ENCODE measurements around the gene CCR9. TPM values are rescaled to one million over a fixed set of nuclear protein-coding genes. Genes with fewer than 3 reads are reported as not detected.

CCR9 gene
- total RNA-seq, 1 experiment from 2014 or later: not detected

GRCh38 chr3:45873036-45873435 lies 13.3 kb upstream of the CCR9 start:
- intact Hi-C loops (cut with micrococcal nuclease): no loop called here
- CTCF ChIA-PET: no interaction called here
- H3K4me1 ChIP-seq (ENCODE audit: control insufficient read depth in 1 of 2, insufficient read depth in 2 of 2, low read length in 2 of 2): no peaks in the 10 kb centered on the region

More at GRCh38 chr3:45873036-45873435, 13.3 kb upstream of the CCR9 start:
- Histone ChIP-seq H3K4me3 (replicated peaks in 1 of 2; ENCODE audit: low read depth in 1 of 2, low read length in 2 of 2) (no peak overlapping the region), H3K9me3 (ENCODE audit: control insufficient read depth in 1 of 2, insufficient read depth in 1 of 2, low read depth in 1 of 2, low read length in 2 of 2) (no peaks in the 10 kb centered on the region), H3K27ac (ENCODE audit: low read depth, low read length) (no peak overlapping the region), H3K79me2 (ENCODE audit: insufficient read depth, low read length) (no peaks in the 10 kb centered on the region), H3K4me2 (ENCODE audit: low read length) (no peak overlapping the region), H2AFZ (ENCODE audit: low read depth, low read length, poor library complexity, severe bottlenecking) (no peak overlapping the region), H3K9ac (ENCODE audit: low read length) (no peak overlapping the region), H3K36me3 (ENCODE audit: control insufficient read depth in 1 of 2, insufficient read depth in 2 of 2, low read length in 2 of 2) (no peaks in the 10 kb centered on the region), H3K9me2 (ENCODE audit: insufficient read depth) (no peaks in the 10 kb centered on the region), H3K27me3 (ENCODE audit: insufficient read depth, low read length) (no peaks in the 10 kb centered on the region), H4K20me1 (ENCODE audit: insufficient read depth) (no peaks in the 10 kb centered on the region)
- no TSS peak for BruUV-seq (replicated peaks)
- TF ChIP-seq SP1 (IDR thresholded peaks at IDR 0.05; ENCODE audit: low read depth) (no peak), YY1 (IDR thresholded peaks at IDR 0.05; ENCODE audit: extremely low read depth, insufficient replicate concordance, low read depth, low read length) (no peak), SRF (IDR thresholded peaks at IDR 0.05; ENCODE audit: low read depth) (no peak), FOSL1 (IDR thresholded peaks at IDR 0.05; ENCODE audit: low read depth) (no peak), REST (IDR thresholded peaks at IDR 0.05; ENCODE audit: low read depth) (no peak), ZNF274 (IDR thresholded peaks at IDR 0.05; ENCODE audit: low read depth, low read length) (no peak), POLR2AphosphoS5 (IDR thresholded peaks at IDR 0.05; ENCODE audit: low read depth, low read length) (no peak), SIN3A (IDR thresholded peaks at IDR 0.05; ENCODE audit: low read depth) (no peak), ATF3 (IDR thresholded peaks at IDR 0.05) (no peak), RAD21 (IDR thresholded peaks at IDR 0.05; ENCODE audit: low read depth) (no peak), ZFX (IDR thresholded peaks at IDR 0.05) (no peak), TCF7L2 (IDR thresholded peaks at IDR 0.05; ENCODE audit: borderline replicate concordance, extremely low read depth, insufficient read depth, insufficient read length) (no peak), CBX3 (IDR thresholded peaks at IDR 0.05; ENCODE audit: low read depth) (no peak), EGR1 (IDR thresholded peaks at IDR 0.05; ENCODE audit: low read depth) (no peak), POLR2A (IDR thresholded peaks at IDR 0.05; ENCODE audit: borderline replicate concordance, extremely low read depth, insufficient read depth, insufficient read length) (no peak), EZH2phosphoT487 (IDR thresholded peaks at IDR 0.05; ENCODE audit: borderline replicate concordance) (no peak), ELF1 (IDR thresholded peaks at IDR 0.05; ENCODE audit: borderline replicate concordance, low read depth) (no peak), ZBTB33 (IDR thresholded peaks at IDR 0.05; ENCODE audit: extremely low read depth, insufficient replicate concordance, low read length) (no peak), MAX (IDR thresholded peaks at IDR 0.05) (no peak), CEBPB (IDR thresholded peaks at IDR 0.05; ENCODE audit: low read depth) (no peak)
- ChIA-PET POLR2A (no interaction called here), RAD21 (ENCODE audit: low non-redundant PET in 1 of 2, low total read pairs in 2 of 2, uncharacterized antibody in 2 of 2, unreplicated experiment in 2 of 2) (no interaction called here)
- no peak for DNase-seq (ENCODE audit: low read depth, low spot score)
- no peak for ATAC-seq

Measured in HCT116 (cell line).